Adipocyte (in vitro differentiated cells): ENCODE data around the gene IGSF1.

Source experiments
- DNase-seq: peaks from one replicate; pipeline ENCODE4 v3.0.0-alpha.2; 2015; ENCODE audit warnings: low read depth
- H3K27me3 ChIP-seq: replicated peaks from 2 replicates; pipeline ENCODE4 v1.7.0; 2013; ENCODE audit warnings: mild to moderate bottlenecking, low read length, moderate library complexity; ENCODE audit not compliant: control insufficient read depth, insufficient read depth
- H3K36me3 ChIP-seq: 2 replicates; pipeline ENCODE4 v1.7.0; 2013; ENCODE audit warnings: low read length, mild to moderate bottlenecking, moderate library complexity; ENCODE audit not compliant: control insufficient read depth, insufficient read depth, severe bottlenecking
- H3K4me1 ChIP-seq: 2 replicates; pipeline ENCODE4 v1.7.0; 2013; ENCODE audit warnings: mild to moderate bottlenecking, low read length, moderate library complexity; ENCODE audit not compliant: control insufficient read depth, insufficient read depth
- H3K4me3 ChIP-seq: 2 replicates; pipeline ENCODE4 v1.7.0; 2013; ENCODE audit warnings: mild to moderate bottlenecking, low read length, moderate library complexity
- H3K9ac ChIP-seq: 2 replicates; pipeline ENCODE4 v1.7.0; 2013; ENCODE audit warnings: mild to moderate bottlenecking, low read length, moderate library complexity
- H3K9me3 ChIP-seq: 2 replicates; pipeline ENCODE4 v1.7.0; 2013; ENCODE audit warnings: mild to moderate bottlenecking, low read length, moderate library complexity; ENCODE audit not compliant: control insufficient read depth

IGSF1 gene

GRCh38 chrX:131302701-131303100, 13.6 kb upstream of the IGSF1 start:
- Histone ChIP-seq H3K36me3 (no peaks in the 10 kb centered on the region), H3K27me3 (peaks cover 48% of the 10 kb centered on the region), H3K4me1 (no peaks in the 10 kb centered on the region), H3K9me3 (no peaks in the 10 kb centered on the region), H3K4me3 (no peak overlapping the region), H3K9ac (no peak overlapping the region)
- DNase-seq, result no peak

- no peak for DNase-seq
- Histone ChIP-seq H3K9me3 (no peaks in the 10 kb centered on the region), H3K36me3 (no peaks in the 10 kb centered on the region), H3K4me3 (no peak overlapping the region), H3K27me3 (peaks cover 51% of the 10 kb centered on the region), H3K9ac (no peak overlapping the region), H3K4me1 (no peaks in the 10 kb centered on the region)
Measured at GRCh38 chrX:131301155-131301554, 12.0 kb upstream of the IGSF1 start.

- DNase-seq, result no peak
- Histone ChIP-seq H3K4me3 (no peak overlapping the region), H3K27me3 (peaks cover 51% of the 10 kb centered on the region), H3K4me1 (no peaks in the 10 kb centered on the region), H3K9ac (no peak overlapping the region), H3K9me3 (peaks cover 3% of the 10 kb centered on the region), H3K36me3 (no peaks in the 10 kb centered on the region)
Measured at GRCh38 chrX:131298846-131299245, 9.7 kb upstream of the IGSF1 start.

- peaks cover 3% of the 10 kb centered on the region for H3K9me3 ChIP-seq
- H3K36me3 ChIP-seq, result no peaks in the 10 kb centered on the region
- DNase-seq, result no peak
- H3K4me1 ChIP-seq, result no peaks in the 10 kb centered on the region
- H3K27me3 ChIP-seq, result peaks cover 48% of the 10 kb centered on the region
- H3K9ac ChIP-seq, result no peak overlapping the region
- no peak overlapping the region for H3K4me3 ChIP-seq
Measured at GRCh38 chrX:131298036-131298435, 8.9 kb upstream of the IGSF1 start.

- H3K4me3 ChIP-seq, result no peak overlapping the region
- H3K27me3 ChIP-seq, result peaks cover 30% of the 10 kb centered on the region
- H3K36me3 ChIP-seq, result no peaks in the 10 kb centered on the region
- no peak for DNase-seq
- H3K4me1 ChIP-seq, result no peaks in the 10 kb centered on the region
- H3K9me3 ChIP-seq, result peaks cover 1% of the 10 kb centered on the region
- H3K9ac ChIP-seq, result no peak overlapping the region
Measured at GRCh38 chrX:131289527-131289926, 421 bp upstream of the IGSF1 start.

GRCh38 chrX:131288188-131288587, 918 bp downstream of the IGSF1 start:
- H3K4me3 ChIP-seq, result no peak overlapping the region
- DNase-seq, result no peak
- H3K27me3 ChIP-seq, result peaks cover 31% of the 10 kb centered on the region
- H3K4me1 ChIP-seq, result no peaks in the 10 kb centered on the region
- no peaks in the 10 kb centered on the region for H3K9me3 ChIP-seq
- no peak overlapping the region for H3K9ac ChIP-seq
- H3K36me3 ChIP-seq, result no peaks in the 10 kb centered on the region

GRCh38 chrX:131287560-131288179, 1.4 kb downstream of the IGSF1 start:
- Histone ChIP-seq H3K27me3 (peaks cover 36% of the 10 kb centered on the region), H3K9me3 (no peaks in the 10 kb centered on the region), H3K9ac (no peak overlapping the region), H3K4me3 (no peak overlapping the region), H3K36me3 (no peaks in the 10 kb centered on the region), H3K4me1 (no peaks in the 10 kb centered on the region)
- DNase-seq, result no peak

- Histone ChIP-seq H3K4me3 (no peak overlapping the region), H3K4me1 (no peaks in the 10 kb centered on the region)
Measured at GRCh38 chrX:131279617-131280016, 9.5 kb downstream of the IGSF1 start.

GRCh38 chrX:131279197-131279596, 9.9 kb downstream of the IGSF1 start:
- Histone ChIP-seq H3K4me3 (no peak overlapping the region), H3K36me3 (no peaks in the 10 kb centered on the region), H3K27me3 (peaks cover 59% of the 10 kb centered on the region), H3K4me1 (no peaks in the 10 kb centered on the region), H3K9ac (no peak overlapping the region), H3K9me3 (no peaks in the 10 kb centered on the region)
- no peak for DNase-seq

More at GRCh38 chrX:131279617-131280016, 9.5 kb downstream of the IGSF1 start:
- Histone ChIP-seq H3K27me3 (peaks cover 59% of the 10 kb centered on the region), H3K36me3 (no peaks in the 10 kb centered on the region), H3K9me3 (no peaks in the 10 kb centered on the region), H3K9ac (no peak overlapping the region)
- DNase-seq, result no peak

- no peak for DNase-seq
- H3K27me3 ChIP-seq, result peaks cover 58% of the 10 kb centered on the region
- H3K4me3 ChIP-seq, result no peak overlapping the region
- H3K4me1 ChIP-seq, result no peaks in the 10 kb centered on the region
- no peak overlapping the region for H3K9ac ChIP-seq
- H3K36me3 ChIP-seq, result no peaks in the 10 kb centered on the region
- H3K9me3 ChIP-seq, result no peaks in the 10 kb centered on the region
Measured at GRCh38 chrX:131277543-131278136, 11.5 kb downstream of the IGSF1 start.

GRCh38 chrX:131273011-131273410, 16.1 kb downstream of the IGSF1 start:
- Histone ChIP-seq H3K27me3 (peaks cover 45% of the 10 kb centered on the region), H3K9ac (no peak overlapping the region), H3K9me3 (no peaks in the 10 kb centered on the region), H3K4me1 (no peaks in the 10 kb centered on the region), H3K36me3 (no peaks in the 10 kb centered on the region), H3K4me3 (no peak overlapping the region)
- no peak for DNase-seq

GRCh38 chrX:131271826-131272225, 17.3 kb downstream of the IGSF1 start:
- Histone ChIP-seq H3K36me3 (no peaks in the 10 kb centered on the region), H3K4me3 (no peak overlapping the region), H3K9me3 (no peaks in the 10 kb centered on the region), H3K4me1 (no peaks in the 10 kb centered on the region), H3K9ac (no peak overlapping the region), H3K27me3 (peaks cover 36% of the 10 kb centered on the region)
- DNase-seq, result no peak
